GM18508 (cell line): ENCODE measurements around the gene GNG7.

Experiments
- ATAC-seq: cut with Tn5 transposase; IDR thresholded peaks from one replicate; pipeline ENCODE4 v1.9.1; 2021; ENCODE audit warnings: moderate number of reproducible peaks; ENCODE audit not compliant: insufficient read depth, unreplicated experiment

GNG7 gene

GRCh38 chr19:2702170-2703076 is at the start of gene GNG7:
Gene GNG7 (minus strand): TSS chr19:2702694. CDS start chr19:2520688, 182,006 bp downstream.
- ATAC-seq: no peak

- no peak for ATAC-seq
These were observed 48.9 kb upstream of the GNG7 start for GRCh38 chr19:2751438-2751830.

- ATAC-seq: no peak
These were observed 48.4 kb upstream of the GNG7 start for GRCh38 chr19:2750808-2751437.

GRCh38 chr19:2747349-2747748 is 44.9 kb upstream of the GNG7 start:
- ATAC-seq: no peak

- no peak for ATAC-seq
These were observed 41.6 kb upstream of the GNG7 start for GRCh38 chr19:2744113-2744512.

GRCh38 chr19:2743099-2743498 is 40.6 kb upstream of the GNG7 start:
- ATAC-seq: no peak

- no peak for ATAC-seq
These were observed 37.8 kb upstream of the GNG7 start for GRCh38 chr19:2740314-2740656.

GRCh38 chr19:2739602-2740313 is 37.3 kb upstream of the GNG7 start, which contains the start of gene SLC39A3:
Gene SLC39A3 (minus strand): TSS chr19:2740017. CDS start chr19:2737257, 2,760 bp downstream.
- ATAC-seq: peak; percentile 61

- ATAC-seq: no peak
These were observed 34.2 kb upstream of the GNG7 start for GRCh38 chr19:2736550-2737190.

GRCh38 chr19:2735374-2735773 is 32.9 kb upstream of the GNG7 start:
- no peak for ATAC-seq

- ATAC-seq: no peak
These were observed 32.2 kb upstream of the GNG7 start for GRCh38 chr19:2734589-2735288.

GRCh38 chr19:2733930-2734588 is 31.6 kb upstream of the GNG7 start:
- ATAC-seq: no peak

- ATAC-seq: no peak
These were observed 30.4 kb upstream of the GNG7 start for GRCh38 chr19:2732883-2733282.

- no peak for ATAC-seq
These were observed 29.7 kb upstream of the GNG7 start for GRCh38 chr19:2732157-2732725.

GRCh38 chr19:2731181-2731995 is 28.9 kb upstream of the GNG7 start:
- no peak for ATAC-seq

GRCh38 chr19:2729943-2730818 is 27.7 kb upstream of the GNG7 start:
- no peak for ATAC-seq

- ATAC-seq: no peak
These were observed 26.4 kb upstream of the GNG7 start for GRCh38 chr19:2728783-2729387.
